HCT116 (cell line): ENCODE measurements around the gene PCSK9. TPM values are rescaled to one million over a fixed set of nuclear protein-coding genes. Genes with fewer than 3 reads are reported as not detected.
A peak's percentile ranks its signal among the peaks of the same experiment; 100 is the strongest.

Experiments
- ATAC-seq: fragments of 200-7000 bp; cut with Tn5 transposase; 2 replicates; pipeline ENCODE4 v1.9.1; 2020; ENCODE audit warnings: mild to moderate bottlenecking, moderate library complexity
- BruUV-seq: library from RNA; stranded (reverse); fragments of 400-500 nt; replicated peaks from 2 replicates; lab custom pipeline; 2021; lab: Mats Ljungman, UMichigan
- CTCF ChIA-PET: fragments of 300-600 bp; sonication (Branson Sonifier 250); formaldehyde crosslinking; loops from one replicate; lab custom pipeline; 2021; ENCODE audit warnings: antibody characterized with exemption; lab: Charles Lee
- POLR2A ChIA-PET: fragments of 300-600, 350-600 bp; sonication (Branson Sonifier 250); formaldehyde crosslinking; loops from one replicate; lab custom pipeline; 2021; ENCODE audit warnings: antibody characterized with exemption; lab: Charles Lee
- RAD21 ChIA-PET, 2 experiments: fragments of 300-600 bp; sonication (Branson Sonifier 250); formaldehyde crosslinking; loops; one replicate each; lab custom pipeline; 2023; ENCODE audit warnings: low total read pairs in 2 of 2; ENCODE audit not compliant: uncharacterized antibody in 2 of 2, unreplicated experiment in 2 of 2, low non-redundant PET in 1 of 2; lab: Charles Lee
- DNase-seq: peaks from one replicate; pipeline ENCODE4 v3.0.0-alpha.2; 2010; ENCODE audit warnings: low read depth, low spot score
- H2AFZ ChIP-seq: fragments of 200-600 bp; shearing (Covaris generic), sonication (generic); 2 replicates; pipeline ENCODE4 v1.6.1; 2017; ENCODE audit warnings: low read depth, mixed run types, mixed read lengths, antibody characterized with exemption, low read length; ENCODE audit not compliant: poor library complexity, severe bottlenecking
- H3K27ac ChIP-seq: 2 replicates; pipeline ENCODE4 v1.5.1; 2012; ENCODE audit warnings: low read depth, low read length
- H3K27me3 ChIP-seq: fragments of 200-600 bp; sonication (generic); 2 replicates; pipeline ENCODE4 v1.6.1; 2016; ENCODE audit warnings: mixed run types, low read length, mixed read lengths; ENCODE audit not compliant: insufficient read depth
- H3K36me3 ChIP-seq, 2 experiments: fragments of 200-500 bp in 1 of 2; fragments of 200-600 bp in 1 of 2; sonication (Bioruptor generic) in 1 of 2; sonication (generic) in 1 of 2; 2 replicates each; pipeline versions ENCODE4 v1.5.1 to v1.6.1; 2014 to 2016; ENCODE audit warnings: low read length in 2 of 2, inconsistent platforms in 1 of 2, mixed read lengths in 1 of 2, mixed run types in 1 of 2; ENCODE audit not compliant: insufficient read depth in 2 of 2, control insufficient read depth in 1 of 2
- H3K4me1 ChIP-seq, 2 experiments: fragments of 200-600 bp in 1 of 2; sonication (generic) in 1 of 2; 2 replicates each; pipeline versions ENCODE4 v1.5.1 to v1.6.1; 2012 to 2017; ENCODE audit warnings: low read length in 2 of 2, inconsistent platforms in 1 of 2, mild to moderate bottlenecking in 1 of 2, mixed read lengths in 1 of 2, mixed run types in 1 of 2, moderate library complexity in 1 of 2; ENCODE audit not compliant: insufficient read depth in 2 of 2, control insufficient read depth in 1 of 2
- H3K4me2 ChIP-seq: fragments of 200-600 bp; sonication (generic); 2 replicates; pipeline ENCODE4 v1.6.1; 2017; ENCODE audit warnings: mixed run types, low read length, mixed read lengths
- H3K4me3 ChIP-seq, 2 experiments: fragments of 200-600 bp in 1 of 2; sonication (generic) in 1 of 2; replicated peaks in 1 of 2; 2 replicates each; pipeline ENCODE4 v1.5.1; 2011 to 2016; ENCODE audit warnings: low read length in 2 of 2, control low read depth in 1 of 2, low read depth in 1 of 2, mild to moderate bottlenecking in 1 of 2, mixed read lengths in 1 of 2, mixed run types in 1 of 2
- H3K79me2 ChIP-seq: fragments of 200-600 bp; sonication (generic); 2 replicates; pipeline ENCODE4 v1.6.1; 2017; ENCODE audit warnings: mild to moderate bottlenecking, mixed run types, low read length, moderate library complexity, mixed read lengths; ENCODE audit not compliant: insufficient read depth
- H3K9ac ChIP-seq: fragments of 200-600 bp; sonication (generic); 2 replicates; pipeline ENCODE4 v1.6.1; 2016; ENCODE audit warnings: low read length, mixed read lengths
- H3K9me2 ChIP-seq: fragments of 200-600 bp; sonication (generic), shearing (Covaris generic); 2 replicates; pipeline ENCODE4 v1.6.1; 2017; ENCODE audit warnings: mixed run types, mild to moderate bottlenecking, moderate library complexity; ENCODE audit not compliant: insufficient read depth
- H3K9me3 ChIP-seq, 2 experiments: fragments of 200-500 bp in 1 of 2; fragments of 200-600 bp in 1 of 2; sonication (Bioruptor generic) in 1 of 2; sonication (generic) in 1 of 2; 2 replicates each; pipeline ENCODE4 v1.6.1; 2014 to 2017; ENCODE audit warnings: low read length in 2 of 2, mixed read lengths in 2 of 2, inconsistent platforms in 1 of 2, low read depth in 1 of 2, mild to moderate bottlenecking in 1 of 2, mixed run types in 1 of 2, moderate library complexity in 1 of 2; ENCODE audit not compliant: control insufficient read depth in 1 of 2, insufficient read depth in 1 of 2
- H4K20me1 ChIP-seq: fragments of 200-600 bp; sonication (generic), shearing (Covaris generic); 2 replicates; pipeline ENCODE4 v1.6.1; 2017; ENCODE audit warnings: mixed run types, mild to moderate bottlenecking, moderate library complexity; ENCODE audit not compliant: insufficient read depth
- CBX3 ChIP-seq: IDR thresholded peaks from 2 replicates; pipeline ENCODE4 v1.6.1; 2012; ENCODE audit warnings: low read depth
- EGR1 ChIP-seq: IDR thresholded peaks from 2 replicates; pipeline ENCODE4 v1.6.1; 2012; ENCODE audit warnings: low read depth
- ELF1 ChIP-seq: IDR thresholded peaks from 2 replicates; pipeline ENCODE4 v1.6.1; 2012; ENCODE audit warnings: low read depth, borderline replicate concordance
- EZH2 ChIP-seq: fragments of 200-600 bp; sonication (generic); IDR thresholded peaks from 2 replicates; pipeline ENCODE4 v1.6.1; 2017; ENCODE audit warnings: antibody characterized with exemption, mixed run types
- EZH2phosphoT487 ChIP-seq: fragments of 200-600 bp; IDR thresholded peaks from 2 replicates; pipeline ENCODE4 v1.6.1; 2018; ENCODE audit warnings: antibody characterized with exemption, borderline replicate concordance
- RAD21 ChIP-seq: IDR thresholded peaks from 2 replicates; pipeline ENCODE4 v1.6.1; 2012; ENCODE audit warnings: low read depth, mild to moderate bottlenecking
- SIN3A ChIP-seq: IDR thresholded peaks from 2 replicates; pipeline ENCODE4 v1.6.1; 2012; ENCODE audit warnings: low read depth
- SRF ChIP-seq: IDR thresholded peaks from 2 replicates; pipeline ENCODE4 v1.6.1; 2012; ENCODE audit warnings: low read depth
- TCF7L2 ChIP-seq: IDR thresholded peaks from 2 replicates; pipeline ENCODE4 v1.7.0; 2011; ENCODE audit warnings: borderline replicate concordance, inconsistent platforms; ENCODE audit not compliant: insufficient read depth, insufficient read length; ENCODE audit errors: extremely low read depth
- YY1 ChIP-seq: IDR thresholded peaks from 2 replicates; pipeline ENCODE4 v1.6.1; 2011; ENCODE audit warnings: low read length, low read depth, moderate library complexity, mild to moderate bottlenecking; ENCODE audit not compliant: insufficient replicate concordance; ENCODE audit errors: extremely low read depth
- intact Hi-C: fragments of 100-400 bp; cut with micrococcal nuclease; formaldehyde crosslinking; loops from 2 replicates; pipeline ENCODE4 v1.10.0; 2022
- total RNA-seq: library from RNA; stranded (reverse); gene quantifications from one replicate; pipeline ENCODE4 v1.2.1, GENCODE V29; 2021; ENCODE audit not compliant: unreplicated experiment
- TF ChIP-seq, protein P1 (sequence below): IDR thresholded peaks from 2 replicates; pipeline ENCODE4 v1.6.1; 2011; ENCODE audit warnings: mild to moderate bottlenecking, low read length, moderate library complexity; ENCODE audit not compliant: insufficient replicate concordance; ENCODE audit errors: extremely low read depth
- TF ChIP-seq, protein P2 (sequence below): IDR thresholded peaks from 2 replicates; pipeline ENCODE4 v1.6.1; 2012; ENCODE audit warnings: low read depth
- TF ChIP-seq, protein P3 (sequence below): IDR thresholded peaks from 2 replicates; pipeline ENCODE4 v1.6.1; 2012

Gene PCSK9
- total RNA-seq, 1 experiment from 2014 or later = 39.6 TPM

DNA sequence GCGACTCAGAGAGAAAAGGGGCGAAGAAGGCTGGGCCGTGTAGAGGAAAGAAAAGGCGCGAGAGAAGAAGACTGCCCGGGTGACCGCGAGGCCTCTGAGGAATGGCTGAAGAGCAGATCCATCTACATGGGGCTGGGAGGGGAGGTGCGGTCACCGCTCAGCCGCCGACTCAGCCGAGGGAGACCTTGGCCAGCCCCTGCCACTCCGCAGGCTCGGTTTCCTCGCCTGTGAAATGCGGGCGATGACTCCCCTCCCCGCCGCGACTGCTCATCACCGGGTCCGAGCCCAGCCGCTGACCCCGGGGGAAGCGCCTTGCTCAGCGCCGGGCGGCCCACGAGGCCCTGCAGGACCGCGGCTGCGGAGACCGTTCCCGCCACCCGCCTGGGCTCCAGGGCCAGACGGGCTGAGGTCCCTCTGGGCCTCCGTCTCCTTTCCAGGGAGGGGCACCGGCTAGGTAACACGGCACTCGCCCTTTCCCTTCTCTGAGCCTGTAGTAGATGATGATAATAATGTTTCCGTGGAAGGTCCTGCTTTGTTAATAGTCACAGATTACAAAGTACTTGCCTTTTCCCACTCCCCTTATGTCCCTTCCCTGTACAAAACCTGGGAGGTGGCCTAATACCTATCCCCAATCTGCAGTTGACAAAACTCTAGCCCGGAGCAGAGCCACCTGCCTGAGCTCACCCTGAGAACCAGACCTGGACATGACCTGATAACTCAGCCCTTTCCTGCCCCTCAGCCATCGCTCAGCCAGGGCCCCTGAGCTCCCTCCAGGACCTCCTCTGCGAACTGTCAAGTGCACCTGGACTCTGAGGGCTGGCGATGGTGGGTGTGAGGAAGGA, 42.3 kb upstream of the PCSK9 start:
- Histone ChIP-seq H3K79me2 (no peaks in the 10 kb centered on the region), H3K4me3 (no peak overlapping the region), H3K36me3 (no peaks in the 10 kb centered on the region), H3K4me2 (peak overlapping the region; percentile 38), H3K27me3 (no peaks in the 10 kb centered on the region), H4K20me1 (no peaks in the 10 kb centered on the region), H3K9me2 (no peaks in the 10 kb centered on the region), H3K9me3 (no peaks in the 10 kb centered on the region), H3K27ac (no peak overlapping the region), H3K4me1 (peaks cover 0 to 8% of the 10 kb centered on the region in 2 experiments; a peak in 1 of 4 replicates), H3K9ac (no peak overlapping the region), H2AFZ (peak overlapping the region; percentile 89)
- no TSS peak for BruUV-seq
- intact Hi-C loops = loop anchor here (1.0 kb wide), 3 partner anchors 47 to 325 kb away; no protein-coding TSS in a partner anchor
- ChIA-PET CTCF (interaction anchor here (0.8 to 5.8 kb wide), 8 partner anchors 9 to 54 kb away, joined by 3 to 85 read pairs (median 4); no protein-coding TSS in a partner anchor), POLR2A (no interaction called here), RAD21 (interaction anchor here (1.3 to 2.9 kb wide), 6 partner anchors 25 to 52 kb away, joined by 3 to 25 read pairs (median 9); no protein-coding TSS in a partner anchor)
- TF ChIP-seq SRF = no peak
- TF ChIP-seq, protein P1, sequence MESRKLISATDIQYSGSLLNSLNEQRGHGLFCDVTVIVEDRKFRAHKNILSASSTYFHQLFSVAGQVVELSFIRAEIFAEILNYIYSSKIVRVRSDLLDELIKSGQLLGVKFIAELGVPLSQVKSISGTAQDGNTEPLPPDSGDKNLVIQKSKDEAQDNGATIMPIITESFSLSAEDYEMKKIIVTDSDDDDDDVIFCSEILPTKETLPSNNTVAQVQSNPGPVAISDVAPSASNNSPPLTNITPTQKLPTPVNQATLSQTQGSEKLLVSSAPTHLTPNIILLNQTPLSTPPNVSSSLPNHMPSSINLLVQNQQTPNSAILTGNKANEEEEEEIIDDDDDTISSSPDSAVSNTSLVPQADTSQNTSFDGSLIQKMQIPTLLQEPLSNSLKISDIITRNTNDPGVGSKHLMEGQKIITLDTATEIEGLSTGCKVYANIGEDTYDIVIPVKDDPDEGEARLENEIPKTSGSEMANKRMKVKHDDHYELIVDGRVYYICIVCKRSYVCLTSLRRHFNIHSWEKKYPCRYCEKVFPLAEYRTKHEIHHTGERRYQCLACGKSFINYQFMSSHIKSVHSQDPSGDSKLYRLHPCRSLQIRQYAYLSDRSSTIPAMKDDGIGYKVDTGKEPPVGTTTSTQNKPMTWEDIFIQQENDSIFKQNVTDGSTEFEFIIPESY = no peak
- DNase-seq = no peak
- ATAC-seq = no peak

DNA sequence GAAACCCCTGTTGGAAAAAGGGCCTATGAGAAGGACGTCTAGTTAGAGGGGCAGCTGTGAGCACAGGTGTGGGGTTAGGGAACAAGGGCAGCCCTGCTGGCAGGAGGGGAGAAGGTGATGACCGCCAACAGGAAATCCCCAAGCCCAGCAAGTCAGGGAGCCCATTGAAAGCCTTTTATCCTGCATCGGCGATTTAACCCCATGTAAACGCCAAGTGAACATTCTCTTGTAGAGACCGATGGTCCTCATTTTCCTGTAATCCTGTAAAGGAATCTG, 41.7 kb upstream of the PCSK9 start:
- Histone ChIP-seq H3K27ac (no peak overlapping the region), H3K9me3 (no peaks in the 10 kb centered on the region), H3K36me3 (no peaks in the 10 kb centered on the region), H3K4me2 (no peak overlapping the region), H3K4me1 (peaks cover 0 to 8% of the 10 kb centered on the region in 2 experiments; a peak in 1 of 4 replicates), H3K4me3 (no peak overlapping the region), H3K9me2 (no peaks in the 10 kb centered on the region), H3K27me3 (no peaks in the 10 kb centered on the region), H3K79me2 (no peaks in the 10 kb centered on the region), H2AFZ (no peak overlapping the region), H4K20me1 (no peaks in the 10 kb centered on the region), H3K9ac (no peak overlapping the region)
- intact Hi-C loops = no loop called here
- CTCF ChIA-PET = interaction anchor here (1.4 to 5.8 kb wide), 4 partner anchors 24 to 54 kb away, joined by 5 to 85 read pairs (median 40); no protein-coding TSS in a partner anchor
- TF ChIP-seq RAD21 (no peak), CBX3 (no peak), SIN3A (no peak), ELF1 (no peak), EZH2 (no peak), EGR1 (no peak), YY1 (no peak), TCF7L2 (no peak), EZH2phosphoT487 (no peak)
- TF ChIP-seq, protein P2, sequence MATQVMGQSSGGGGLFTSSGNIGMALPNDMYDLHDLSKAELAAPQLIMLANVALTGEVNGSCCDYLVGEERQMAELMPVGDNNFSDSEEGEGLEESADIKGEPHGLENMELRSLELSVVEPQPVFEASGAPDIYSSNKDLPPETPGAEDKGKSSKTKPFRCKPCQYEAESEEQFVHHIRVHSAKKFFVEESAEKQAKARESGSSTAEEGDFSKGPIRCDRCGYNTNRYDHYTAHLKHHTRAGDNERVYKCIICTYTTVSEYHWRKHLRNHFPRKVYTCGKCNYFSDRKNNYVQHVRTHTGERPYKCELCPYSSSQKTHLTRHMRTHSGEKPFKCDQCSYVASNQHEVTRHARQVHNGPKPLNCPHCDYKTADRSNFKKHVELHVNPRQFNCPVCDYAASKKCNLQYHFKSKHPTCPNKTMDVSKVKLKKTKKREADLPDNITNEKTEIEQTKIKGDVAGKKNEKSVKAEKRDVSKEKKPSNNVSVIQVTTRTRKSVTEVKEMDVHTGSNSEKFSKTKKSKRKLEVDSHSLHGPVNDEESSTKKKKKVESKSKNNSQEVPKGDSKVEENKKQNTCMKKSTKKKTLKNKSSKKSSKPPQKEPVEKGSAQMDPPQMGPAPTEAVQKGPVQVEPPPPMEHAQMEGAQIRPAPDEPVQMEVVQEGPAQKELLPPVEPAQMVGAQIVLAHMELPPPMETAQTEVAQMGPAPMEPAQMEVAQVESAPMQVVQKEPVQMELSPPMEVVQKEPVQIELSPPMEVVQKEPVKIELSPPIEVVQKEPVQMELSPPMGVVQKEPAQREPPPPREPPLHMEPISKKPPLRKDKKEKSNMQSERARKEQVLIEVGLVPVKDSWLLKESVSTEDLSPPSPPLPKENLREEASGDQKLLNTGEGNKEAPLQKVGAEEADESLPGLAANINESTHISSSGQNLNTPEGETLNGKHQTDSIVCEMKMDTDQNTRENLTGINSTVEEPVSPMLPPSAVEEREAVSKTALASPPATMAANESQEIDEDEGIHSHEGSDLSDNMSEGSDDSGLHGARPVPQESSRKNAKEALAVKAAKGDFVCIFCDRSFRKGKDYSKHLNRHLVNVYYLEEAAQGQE = no peak
- TF ChIP-seq, protein P3, sequence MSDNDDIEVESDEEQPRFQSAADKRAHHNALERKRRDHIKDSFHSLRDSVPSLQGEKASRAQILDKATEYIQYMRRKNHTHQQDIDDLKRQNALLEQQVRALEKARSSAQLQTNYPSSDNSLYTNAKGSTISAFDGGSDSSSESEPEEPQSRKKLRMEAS = no peak
- RAD21 ChIA-PET = interaction anchor here in 1 of 2 experiments (2.9 kb wide), 1 partner anchor 48 kb away, joined by 25 read pairs; no protein-coding TSS in a partner anchor
- POLR2A ChIA-PET = no interaction called here
- no TSS peak for BruUV-seq
- ATAC-seq = no peak
- DNase-seq = no peak
